HG02884 (cell line): Measurements from ENCODE around the gene EVX2.

Experiments used
- ATAC-seq: cut with Tn5 transposase; IDR thresholded peaks from one replicate; pipeline ENCODE4 v1.9.1; 2021; ENCODE audit warnings: mild to moderate bottlenecking, moderate library complexity; ENCODE audit not compliant: unreplicated experiment

EVX2 gene

GRCh38 chr2:176109192-176109901 is 25.6 kb upstream of the EVX2 start:
- no peak for ATAC-seq

- no peak for ATAC-seq
Measured at GRCh38 chr2:176107731-176108181, 24.0 kb upstream of the EVX2 start.

GRCh38 chr2:176106581-176107539 is 23.1 kb upstream of the EVX2 start, which contains the start of gene HOXD11:
Gene HOXD11, plus strand, starts transcription at chr2:176107280. Its CDS starts 76 bp downstream, at chr2:176107356.
- ATAC-seq: no peak

GRCh38 chr2:176105730-176106580 is 22.2 kb upstream of the EVX2 start:
- no peak for ATAC-seq

GRCh38 chr2:176105078-176105729 is 21.4 kb upstream of the EVX2 start:
- ATAC-seq: no peak

- no peak for ATAC-seq
Measured at GRCh38 chr2:176104316-176105077, 20.7 kb upstream of the EVX2 start.

GRCh38 chr2:176103742-176104315 is 20.1 kb upstream of the EVX2 start:
- ATAC-seq: no peak

- ATAC-seq: no peak
Measured at GRCh38 chr2:176103194-176103593, 19.4 kb upstream of the EVX2 start.

- no peak for ATAC-seq
Measured at GRCh38 chr2:176102309-176102866, 18.6 kb upstream of the EVX2 start.

- ATAC-seq: no peak
Measured at GRCh38 chr2:176101842-176102241, 18.1 kb upstream of the EVX2 start.

GRCh38 chr2:176101216-176101830 is 17.6 kb upstream of the EVX2 start:
- no peak for ATAC-seq

- no peak for ATAC-seq
Measured at GRCh38 chr2:176100547-176101140, 16.9 kb upstream of the EVX2 start.

GRCh38 chr2:176099728-176100546 is 16.2 kb upstream of the EVX2 start, which contains the start of gene HOXD12:
Gene HOXD12, plus strand, starts transcription at chr2:176099795. Its CDS starts 7 bp downstream, at chr2:176099802.
- ATAC-seq: no peak

GRCh38 chr2:176099159-176099727 is 15.5 kb upstream of the EVX2 start:
- ATAC-seq: no peak

- no peak for ATAC-seq
Measured at GRCh38 chr2:176098366-176099158, 14.8 kb upstream of the EVX2 start.

GRCh38 chr2:176097820-176098365 is 14.1 kb upstream of the EVX2 start:
- ATAC-seq: no peak
